Activated naive CD8-positive, alpha-beta T cell treated with anti-CD3 and anti-CD28 coated beads, Interleukin-2, amount 50 U/mL, for 16 hours (primary cell): Measurements from ENCODE around the gene CENPF.
"Not testable (repeated sequence)": the region's sequence is repeated elsewhere in the genome, so short reads cannot be mapped to it uniquely, and the experiment has no call there.

ENCODE experiments used
- DNase-seq: peaks from one replicate; pipeline ENCODE4 v3.0.0-alpha.2; 2020; ENCODE audit warnings: low read depth, low spot score

Gene CENPF

GRCh38 chr1:214602764-214603657, at the start of gene CENPF:
CENPF (plus strand) TSS chr1:214603195; CDS start chr1:214613755, 10,560 bp downstream.
- peak; percentile 81 for DNase-seq

GRCh38 chr1:214557952-214558735, 44.9 kb upstream of the CENPF start:
- no peak for DNase-seq

- no peak for DNase-seq
Measured at GRCh38 chr1:214563881-214564280, 39.1 kb upstream of the CENPF start.

- no peak for DNase-seq
Measured at GRCh38 chr1:214565310-214565709, 37.7 kb upstream of the CENPF start.

- no peak for DNase-seq
Measured at GRCh38 chr1:214566158-214567104, 36.6 kb upstream of the CENPF start.

GRCh38 chr1:214567481-214567980, 35.5 kb upstream of the CENPF start:
- no peak for DNase-seq

- DNase-seq: no peak
Measured at GRCh38 chr1:214568328-214568727, 34.7 kb upstream of the CENPF start.

- no peak for DNase-seq
Measured at GRCh38 chr1:214569357-214570004, 33.5 kb upstream of the CENPF start.

- DNase-seq: no peak
Measured at GRCh38 chr1:214570442-214570841, 32.6 kb upstream of the CENPF start.

GRCh38 chr1:214571281-214571680, 31.7 kb upstream of the CENPF start:
- no peak for DNase-seq

GRCh38 chr1:214573386-214574318, 29.3 kb upstream of the CENPF start:
- DNase-seq: no peak

- DNase-seq: no peak
Measured at GRCh38 chr1:214574598-214575411, 28.2 kb upstream of the CENPF start.

GRCh38 chr1:214576120-214576519, 26.9 kb upstream of the CENPF start:
- not testable (repeated sequence) for DNase-seq

- DNase-seq: no peak
Measured at GRCh38 chr1:214579183-214579582, 23.8 kb upstream of the CENPF start.

- no peak for DNase-seq
Measured at GRCh38 chr1:214581785-214582184, 21.2 kb upstream of the CENPF start.

- DNase-seq: no peak
Measured at GRCh38 chr1:214582289-214582891, 20.6 kb upstream of the CENPF start.

- DNase-seq: no peak
Measured at GRCh38 chr1:214583113-214583512, 19.9 kb upstream of the CENPF start.

GRCh38 chr1:214583824-214584554, 19.0 kb upstream of the CENPF start:
- no peak for DNase-seq
